ENCODE results near the gene COL19A1.

GRCh38 chr6:70133246-70133645 is 266.9 kb downstream of the COL19A1 start:
- TF ChIP-seq FOXP4 (CRISPR knock-in tag; IDR thresholded peaks at IDR 0.05; ENCODE audit: borderline replicate concordance) (no peak), PRMT5 (CRISPR knock-in tag; IDR thresholded peaks at IDR 0.05) (no peak), POLR2A (conservative IDR thresholded peaks at IDR 0.05) (no peak), ZNF76 (CRISPR knock-in tag; IDR thresholded peaks at IDR 0.05; ENCODE audit: borderline replicate concordance) (no peak)
